ENCODE data around the gene CCNF.

GRCh38 chr16:2465653-2466415 lies 36.6 kb downstream of the CCNF start:
- no peak for TF ChIP-seq POLR2A (IDR thresholded peaks at IDR 0.05)
- TF ChIP-seq CTCF (IDR thresholded peaks at IDR 0.05), result peak in 1 of 6 experiments; percentile 18
